ENCODE results near the gene TSHZ1. TPM values are rescaled to one million over a fixed set of nuclear protein-coding genes. Genes with fewer than 3 reads are reported as not detected.

The TSHZ1 gene
- total RNA-seq, 4 donors from 2014 or later: 16.3 to 34.8 (median 29.8) TPM

- intact Hi-C loops (cut with DNase I; ENCODE audit: low total_unique reads): no loop called here
- H3K36me3 ChIP-seq: peaks cover 0 to 14% (median 4%) of the 10 kb centered on the region in 4 donors
- WGBS, 2 donors (ENCODE audit: low coverage in 1 of 2): 96% methylated on average over 24 of the region's 24 CpGs; no CpG with 5 or more reads in 1 of the 2 donors
Measured at GRCh38 chr18:75285876-75286275, 75.3 kb downstream of the TSHZ1 start.

GRCh38 chr18:75287006-75287405, 76.4 kb downstream of the TSHZ1 start:
- in situ Hi-C loops (cut with MboI; ENCODE audit: low pct_ligation_motif_present in 1 of 4, low pct_unique_long_range_greater_than_20kb in 1 of 4, low sequenced_read_pairs in 3 of 4) (no loop called here), intact Hi-C loops (cut with DNase I; ENCODE audit: low total_unique reads) (no loop called here)
- WGBS, 2 donors (ENCODE audit: low coverage in 1 of 2): 99% methylated on average over 23 of the region's 23 CpGs; no CpG with 5 or more reads in 1 of the 2 donors
- TF ChIP-seq CTCF (IDR thresholded peaks at IDR 0.05): no peak
- TF ChIP-seq POLR2A (IDR thresholded peaks at IDR 0.05): no peak
- no peak for TF ChIP-seq POLR2AphosphoS5 (IDR thresholded peaks at IDR 0.05)
- no peak overlapping the region for H3K27ac ChIP-seq
- H3K4me1 ChIP-seq: no peaks in the 10 kb centered on the region
- H3K27me3 ChIP-seq: no peaks in the 10 kb centered on the region
- H3K9me3 ChIP-seq: no peaks in the 10 kb centered on the region
- H3K4me3 ChIP-seq: no peak overlapping the region
- no peak for DNase-seq
- peaks cover 0 to 14% (median 4%) of the 10 kb centered on the region in 4 donors for H3K36me3 ChIP-seq

More at GRCh38 chr18:75285876-75286275, 75.3 kb downstream of the TSHZ1 start:
- H3K4me1 ChIP-seq: peaks cover 0 to 2% (median 0%) of the 10 kb centered on the region in 4 donors
- TF ChIP-seq CTCF (IDR thresholded peaks at IDR 0.05) (no peak), POLR2AphosphoS5 (IDR thresholded peaks at IDR 0.05) (no peak), POLR2A (IDR thresholded peaks at IDR 0.05) (no peak), EP300 (IDR thresholded peaks at IDR 0.05; ENCODE audit: low read depth) (no peak)
- H3K9me3 ChIP-seq: no peaks in the 10 kb centered on the region
- H3K4me3 ChIP-seq: no peak overlapping the region
- H3K27ac ChIP-seq: no peak overlapping the region
- in situ Hi-C loops (cut with MboI; ENCODE audit: low pct_ligation_motif_present in 1 of 4, low pct_unique_long_range_greater_than_20kb in 1 of 4, low sequenced_read_pairs in 3 of 4): no loop called here
- DNase-seq: no peak
- H3K27me3 ChIP-seq: no peaks in the 10 kb centered on the region

- H3K4me1 ChIP-seq: no peaks in the 10 kb centered on the region
- H3K9me3 ChIP-seq: no peaks in the 10 kb centered on the region
- no peaks in the 10 kb centered on the region for H3K27me3 ChIP-seq
- H3K36me3 ChIP-seq: peaks cover 0 to 14% (median 4%) of the 10 kb centered on the region in 4 donors
- no peak for DNase-seq
- 97% methylated on average over 24 of the region's 24 CpGs; no CpG with 5 or more reads in 1 of the 2 donors for WGBS, 2 donors (ENCODE audit: low coverage in 1 of 2)
- H3K27ac ChIP-seq: no peak overlapping the region
- in situ Hi-C loops (cut with MboI; ENCODE audit: low pct_ligation_motif_present in 1 of 4, low pct_unique_long_range_greater_than_20kb in 1 of 4, low sequenced_read_pairs in 3 of 4): no loop called here
- intact Hi-C loops (cut with DNase I; ENCODE audit: low total_unique reads): no loop called here
- no peak for TF ChIP-seq CTCF (IDR thresholded peaks at IDR 0.05)
- TF ChIP-seq POLR2AphosphoS5 (IDR thresholded peaks at IDR 0.05): no peak
- TF ChIP-seq EP300 (IDR thresholded peaks at IDR 0.05; ENCODE audit: low read depth): no peak
- no peak overlapping the region for H3K4me3 ChIP-seq
Measured at GRCh38 chr18:75287700-75288099, 77.1 kb downstream of the TSHZ1 start.

GRCh38 chr18:75289761-75290160, 79.2 kb downstream of the TSHZ1 start:
- no peak for TF ChIP-seq POLR2AphosphoS5 (IDR thresholded peaks at IDR 0.05)
- TF ChIP-seq CTCF (IDR thresholded peaks at IDR 0.05): no peak
- no peak for TF ChIP-seq POLR2A (IDR thresholded peaks at IDR 0.05)
- no peak for TF ChIP-seq EP300 (IDR thresholded peaks at IDR 0.05; ENCODE audit: low read depth)
- intact Hi-C loops (cut with DNase I; ENCODE audit: low total_unique reads) (no loop called here), in situ Hi-C loops (cut with MboI; ENCODE audit: low pct_ligation_motif_present in 1 of 4, low pct_unique_long_range_greater_than_20kb in 1 of 4, low sequenced_read_pairs in 3 of 4) (no loop called here)
- H3K4me3 ChIP-seq: no peak overlapping the region
- no peak for DNase-seq
- H3K9me3 ChIP-seq: no peaks in the 10 kb centered on the region
- no peaks in the 10 kb centered on the region for H3K27me3 ChIP-seq
- no peaks in the 10 kb centered on the region for H3K4me1 ChIP-seq
- no peak overlapping the region for H3K27ac ChIP-seq
- WGBS, 2 donors (ENCODE audit: low coverage in 1 of 2): 85 to 90% methylated on average over 4 of the region's 4 CpGs
- peaks cover 0 to 14% (median 4%) of the 10 kb centered on the region in 4 donors for H3K36me3 ChIP-seq
